Effector memory CD8-positive, alpha-beta T cell (primary cell): ENCODE data around the gene LEPROT.
"Not testable (repeated sequence)": the region's sequence is repeated elsewhere in the genome, so short reads cannot be mapped to it uniquely, and the experiment has no call there.

Experiments
- ATAC-seq: fragments of 150-1000 bp; cut with Tn5 transposase; replicated peaks from 2 replicates; pipeline ENCODE4 v1.10.0; 2021; ENCODE audit warnings: mild to moderate bottlenecking, moderate library complexity
- DNase-seq, 3 experiments: peaks; one replicate each; pipeline ENCODE4 v3.0.0; 2021
- H3K27ac Mint-ChIP-seq, 2 donors: one replicate each; pipeline ENCODE4 v1.8.0; 2022; ENCODE audit warnings: mild to moderate bottlenecking in 2 of 2, mixed read lengths in 2 of 2, moderate library complexity in 2 of 2
- H3K27me3 Mint-ChIP-seq, 2 donors: one replicate each; pipeline ENCODE4 v1.8.0; 2022; ENCODE audit warnings: mixed read lengths in 2 of 2
- H3K36me3 Mint-ChIP-seq: one replicate; pipeline ENCODE4 v1.8.0; 2022; ENCODE audit warnings: mild to moderate bottlenecking, moderate library complexity, mixed read lengths; ENCODE audit not compliant: insufficient read depth
- H3K4me1 Mint-ChIP-seq, 2 donors: one replicate each; pipeline ENCODE4 v1.8.0; 2022; ENCODE audit warnings: low read depth in 2 of 2, mixed read lengths in 2 of 2
- H3K4me3 Mint-ChIP-seq, 2 donors: one replicate each; pipeline ENCODE4 v1.8.0; 2022; ENCODE audit warnings: mild to moderate bottlenecking in 2 of 2, mixed read lengths in 2 of 2, moderate library complexity in 2 of 2
- H3K9me3 Mint-ChIP-seq, 2 donors: one replicate each; pipeline ENCODE4 v1.8.0; 2022; ENCODE audit warnings: mixed read lengths in 2 of 2

LEPROT gene

DNA sequence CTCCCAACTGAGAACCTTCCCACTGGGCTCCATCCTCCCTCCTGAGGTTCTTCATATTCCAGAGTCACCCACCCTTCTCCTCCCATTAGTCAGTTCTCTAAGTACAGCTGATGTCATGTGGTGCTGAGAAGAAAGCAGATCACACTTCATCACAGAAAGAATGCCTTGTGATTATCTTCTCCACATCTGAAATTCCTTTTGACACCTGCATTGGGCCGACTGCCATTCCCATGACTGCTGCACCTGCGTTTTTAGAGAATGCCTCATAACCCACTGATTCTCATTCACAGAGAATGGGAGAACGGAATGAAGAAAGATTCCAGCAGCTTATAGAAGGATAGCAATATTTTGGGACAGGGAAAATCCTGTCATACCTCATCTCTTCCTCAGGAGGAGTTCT lies 14.3 kb downstream of the LEPROT start:
- H3K27ac Mint-ChIP-seq: no peak overlapping the region
- H3K36me3 Mint-ChIP-seq: peaks cover 14% of the 10 kb centered on the region
- no peak for DNase-seq
- no peaks in the 10 kb centered on the region for H3K9me3 Mint-ChIP-seq
- H3K27me3 Mint-ChIP-seq: no peaks in the 10 kb centered on the region
- H3K4me3 Mint-ChIP-seq: no peak overlapping the region
- peaks cover 2 to 4% of the 10 kb centered on the region in 2 donors for H3K4me1 Mint-ChIP-seq
- no peak for ATAC-seq

- DNase-seq (no peak), ATAC-seq (no peak)
- Mint-ChIP-seq H3K9me3 (no peaks in the 10 kb centered on the region), H3K27me3 (no peaks in the 10 kb centered on the region), H3K4me3 (no peak overlapping the region), H3K27ac (no peak overlapping the region), H3K36me3 (peaks cover 14% of the 10 kb centered on the region), H3K4me1 (peaks cover 2 to 4% of the 10 kb centered on the region in 2 donors)
Measured at GRCh38 chr1:65435987-65436386, 15.5 kb downstream of the LEPROT start.

DNA sequence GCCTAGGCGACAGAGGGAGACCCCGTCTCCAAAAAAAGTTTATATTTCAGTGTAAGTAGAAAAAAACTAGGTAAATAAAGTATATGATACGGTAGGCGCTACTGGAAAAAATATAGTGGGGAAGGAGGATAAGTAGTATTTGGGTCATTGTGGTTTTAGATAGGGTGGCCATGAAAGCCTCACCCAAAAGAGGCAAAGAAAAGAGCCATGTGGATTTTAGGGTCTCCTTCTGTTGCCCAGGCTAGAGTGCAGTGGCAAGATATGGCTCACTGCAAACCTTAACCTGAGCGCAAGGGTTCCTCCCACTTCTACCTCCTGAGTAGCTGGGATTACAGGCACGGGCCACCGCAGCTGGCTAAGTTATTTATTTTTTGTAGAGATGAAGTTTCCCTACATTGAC lies 17.1 kb downstream of the LEPROT start:
- peaks cover 2 to 4% of the 10 kb centered on the region in 2 donors for H3K4me1 Mint-ChIP-seq
- no peak overlapping the region for H3K27ac Mint-ChIP-seq
- no peak for DNase-seq
- no peak for ATAC-seq
- peaks cover 8% of the 10 kb centered on the region for H3K36me3 Mint-ChIP-seq
- no peaks in the 10 kb centered on the region for H3K9me3 Mint-ChIP-seq
- H3K27me3 Mint-ChIP-seq: no peaks in the 10 kb centered on the region
- no peak overlapping the region for H3K4me3 Mint-ChIP-seq

DNA sequence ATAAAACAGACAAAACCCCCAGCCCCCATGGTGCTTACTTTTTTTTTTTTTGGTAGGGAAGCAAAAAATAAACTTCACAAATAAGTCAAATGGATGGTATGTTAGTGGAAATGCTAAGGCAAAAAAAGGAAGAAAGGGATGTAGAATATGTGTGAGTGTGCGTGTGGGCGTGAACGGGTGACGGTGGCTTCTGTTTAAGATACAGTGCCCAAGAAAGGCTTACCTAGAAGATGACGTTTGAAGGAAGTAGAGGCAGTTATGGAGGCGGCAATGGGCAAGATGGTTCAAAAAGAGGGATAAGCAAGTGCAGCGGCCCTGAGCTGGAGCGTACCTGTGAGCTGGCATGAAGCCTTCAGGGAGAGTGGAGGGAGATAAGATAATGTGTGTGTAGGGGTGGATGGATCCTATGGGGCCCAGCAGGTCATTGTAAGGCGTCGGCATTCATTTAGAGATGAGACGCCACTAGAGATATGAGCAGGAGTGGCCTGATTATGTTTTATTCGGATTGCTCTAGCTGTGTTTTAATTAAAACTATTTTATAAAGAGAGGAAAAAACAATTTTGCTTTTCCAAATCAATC lies 19.9 kb downstream of the LEPROT start:
- Mint-ChIP-seq H3K27me3 (no peaks in the 10 kb centered on the region), H3K9me3 (no peaks in the 10 kb centered on the region), H3K36me3 (peaks cover 5% of the 10 kb centered on the region), H3K4me1 (no peaks in the 10 kb centered on the region), H3K27ac (peak overlapping the region in 1 of 2 donors; percentile 2), H3K4me3 (no peak overlapping the region)
- no peak for ATAC-seq
- no peak for DNase-seq

DNA sequence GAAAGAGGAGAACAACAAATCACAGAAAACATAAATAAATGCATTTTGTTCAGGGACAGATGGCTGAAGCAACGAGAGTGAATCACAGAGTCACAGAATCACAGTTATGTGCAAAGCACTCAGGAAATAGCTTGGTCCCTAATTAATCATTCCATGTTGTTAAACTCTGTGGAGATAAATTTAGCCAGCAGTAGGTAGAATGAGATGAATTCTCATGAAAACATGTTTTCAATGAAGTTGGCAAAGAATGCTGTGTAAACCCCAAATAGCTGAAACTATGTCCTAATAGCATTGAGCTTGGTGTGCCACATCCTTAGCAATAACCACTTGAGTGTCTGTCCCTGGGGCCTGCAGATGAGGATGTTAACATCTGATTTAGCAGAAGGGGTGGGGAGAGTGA lies 20.4 kb downstream of the LEPROT start:
- Mint-ChIP-seq H3K36me3 (peaks cover 2% of the 10 kb centered on the region), H3K9me3 (no peaks in the 10 kb centered on the region), H3K27me3 (no peaks in the 10 kb centered on the region), H3K27ac (peak overlapping the region in 1 of 2 donors; percentile 2), H3K4me1 (no peaks in the 10 kb centered on the region), H3K4me3 (no peak overlapping the region)
- no peak for DNase-seq
- ATAC-seq: no peak

DNA sequence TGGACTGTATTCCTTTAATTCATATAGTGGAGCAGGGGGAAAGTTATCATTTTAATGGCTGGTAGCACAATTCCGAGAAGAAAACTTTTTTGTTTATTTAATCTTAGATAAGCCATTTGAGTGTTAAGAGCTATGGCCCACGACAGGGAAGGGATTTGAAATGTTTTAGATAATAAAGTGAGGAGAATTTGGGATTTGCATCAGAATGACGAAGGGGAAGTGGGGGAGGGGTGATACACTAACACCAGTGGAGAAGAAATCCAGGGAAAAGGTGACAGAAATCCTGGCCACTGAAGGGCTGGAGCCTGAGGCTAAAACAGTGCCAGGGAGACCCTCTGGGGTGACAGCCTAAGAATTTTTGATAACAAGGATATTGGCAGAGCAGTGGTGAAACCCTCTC lies 21.0 kb downstream of the LEPROT start:
- DNase-seq: no peak
- H3K4me3 Mint-ChIP-seq: no peak overlapping the region
- no peaks in the 10 kb centered on the region for H3K4me1 Mint-ChIP-seq
- H3K27ac Mint-ChIP-seq: no peak overlapping the region
- no peaks in the 10 kb centered on the region for H3K9me3 Mint-ChIP-seq
- no peak for ATAC-seq
- H3K27me3 Mint-ChIP-seq: no peaks in the 10 kb centered on the region
- H3K36me3 Mint-ChIP-seq: peaks cover 2% of the 10 kb centered on the region

DNA sequence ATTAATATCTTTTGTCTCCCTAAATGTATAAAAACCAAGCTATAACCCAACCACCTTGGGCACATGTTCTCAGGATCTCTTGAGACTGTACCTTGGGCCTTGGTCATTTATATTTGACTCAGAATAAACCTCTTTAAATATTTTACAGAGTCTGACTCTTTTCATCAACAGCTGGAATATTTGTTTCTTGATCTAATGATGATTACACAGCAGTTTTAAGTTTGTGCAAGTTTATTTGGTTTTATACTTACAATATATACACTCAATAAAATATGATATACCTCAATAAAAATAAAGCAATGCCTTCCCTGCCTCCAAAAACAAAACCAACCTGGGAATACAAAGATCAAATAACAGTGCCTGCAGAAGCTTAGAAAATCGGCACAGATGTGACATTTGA lies 22.0 kb downstream of the LEPROT start:
- Mint-ChIP-seq H3K36me3 (peaks cover 2% of the 10 kb centered on the region), H3K4me3 (no peak overlapping the region), H3K9me3 (no peaks in the 10 kb centered on the region), H3K27me3 (no peaks in the 10 kb centered on the region), H3K27ac (no peak overlapping the region), H3K4me1 (no peaks in the 10 kb centered on the region)
- no peak for ATAC-seq
- no peak for DNase-seq

- ATAC-seq: no peak
Measured at GRCh38 chr1:65443647-65444046, 23.2 kb downstream of the LEPROT start.

DNA sequence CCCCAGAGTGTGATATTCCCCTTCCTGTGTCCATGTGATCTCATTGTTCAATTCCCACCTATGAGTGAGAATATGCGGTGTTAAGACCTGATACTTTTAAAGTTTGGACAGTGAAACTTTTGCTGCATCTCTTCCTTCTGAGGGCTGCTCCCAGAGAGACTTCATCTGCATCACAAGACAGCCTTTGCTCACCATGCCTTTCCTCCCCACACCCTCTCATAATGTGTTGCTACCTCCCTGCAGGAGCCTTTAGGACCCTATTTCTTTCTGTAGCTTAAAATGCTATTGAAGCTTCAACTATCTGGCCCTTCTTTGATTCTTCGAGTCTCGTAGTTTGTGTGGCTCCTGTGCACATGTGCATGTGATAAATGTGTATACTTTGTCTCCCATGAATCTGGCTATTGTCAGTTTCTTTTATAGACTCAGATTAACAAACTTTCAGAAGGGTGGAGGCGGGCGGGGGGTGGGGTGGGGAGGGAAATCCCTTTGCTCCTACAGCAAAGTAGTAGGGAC lies 23.7 kb downstream of the LEPROT start:
- Mint-ChIP-seq H3K27me3 (no peaks in the 10 kb centered on the region), H3K4me3 (no peak overlapping the region), H3K4me1 (no peaks in the 10 kb centered on the region), H3K9me3 (no peaks in the 10 kb centered on the region), H3K36me3 (peaks cover 2% of the 10 kb centered on the region), H3K27ac (no peak overlapping the region)
- ATAC-seq (no peak), DNase-seq (no peak)

More at GRCh38 chr1:65443647-65444046, 23.2 kb downstream of the LEPROT start:
- no peaks in the 10 kb centered on the region for H3K27me3 Mint-ChIP-seq
- no peaks in the 10 kb centered on the region for H3K9me3 Mint-ChIP-seq
- DNase-seq: no peak
- no peak overlapping the region for H3K4me3 Mint-ChIP-seq
- H3K27ac Mint-ChIP-seq: no peak overlapping the region
- no peaks in the 10 kb centered on the region for H3K4me1 Mint-ChIP-seq
- peaks cover 2% of the 10 kb centered on the region for H3K36me3 Mint-ChIP-seq

GRCh38 chr1:65445837-65446236 lies 25.4 kb downstream of the LEPROT start:
- Mint-ChIP-seq H3K4me1 (no peaks in the 10 kb centered on the region), H3K9me3 (no peaks in the 10 kb centered on the region), H3K27ac (no peak overlapping the region), H3K27me3 (no peaks in the 10 kb centered on the region), H3K36me3 (peaks cover 2% of the 10 kb centered on the region), H3K4me3 (no peak overlapping the region)
- DNase-seq (no peak), ATAC-seq (no peak)

DNA sequence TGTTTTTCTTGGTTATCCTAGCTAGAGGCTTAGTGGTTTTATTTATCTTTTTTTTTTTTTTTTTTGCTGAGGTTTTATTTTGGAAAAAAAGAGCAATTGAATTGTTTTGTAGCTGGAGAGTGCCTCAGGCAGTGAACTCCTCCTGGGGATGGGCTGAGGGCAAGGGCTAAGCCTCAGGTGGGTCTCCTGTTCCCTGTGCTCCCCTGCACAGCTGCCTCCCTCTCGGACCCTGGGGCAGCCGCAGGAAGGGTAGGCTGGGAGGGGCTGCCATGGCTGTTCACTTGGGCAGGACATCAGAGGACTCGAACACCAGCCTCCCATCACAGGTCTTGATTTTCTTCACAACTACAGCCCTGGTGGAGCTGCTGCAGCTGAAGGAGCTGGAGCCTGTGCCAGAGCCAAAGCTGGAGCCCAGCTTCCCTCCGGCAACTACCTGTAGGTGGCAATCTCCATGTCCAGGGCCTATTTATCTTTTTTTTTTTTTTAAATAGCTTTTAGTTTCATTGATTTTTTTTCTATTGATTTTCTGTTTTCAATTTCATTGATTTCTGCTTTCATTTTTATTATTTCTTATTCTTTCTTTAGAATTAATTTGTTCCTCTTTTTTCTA lies 28.9 kb downstream of the LEPROT start:
- Mint-ChIP-seq H3K27me3 (no peaks in the 10 kb centered on the region), H3K27ac (no peak overlapping the region), H3K9me3 (no peaks in the 10 kb centered on the region), H3K36me3 (peaks cover 2% of the 10 kb centered on the region), H3K4me1 (no peaks in the 10 kb centered on the region), H3K4me3 (no peak overlapping the region)
- no peak for ATAC-seq
- DNase-seq: no peak

DNA sequence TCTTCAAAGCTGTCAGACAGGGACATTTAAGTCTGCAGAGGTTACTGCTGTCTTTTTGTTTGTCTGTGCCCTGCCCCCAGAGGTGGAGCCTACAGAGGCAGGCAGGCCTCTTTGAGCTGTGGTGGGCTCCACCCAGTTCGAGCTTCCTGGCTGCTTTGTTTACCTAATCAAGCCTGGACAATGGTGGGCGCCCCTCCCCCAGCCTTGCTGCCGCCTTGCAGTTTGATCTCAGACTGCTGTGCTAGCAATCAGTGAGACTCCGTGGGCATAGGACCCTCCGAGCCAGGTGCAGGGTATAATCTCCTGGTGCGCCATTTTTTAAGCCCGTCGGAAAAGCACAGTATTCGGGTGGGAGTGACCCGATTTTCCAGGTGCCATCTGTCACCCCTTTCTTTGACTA lies 35.2 kb downstream of the LEPROT start:
- not testable (repeated sequence) for DNase-seq, H3K9me3 Mint-ChIP-seq, H3K4me3 Mint-ChIP-seq, ATAC-seq, H3K27ac Mint-ChIP-seq, H3K36me3 Mint-ChIP-seq, H3K27me3 Mint-ChIP-seq
- peaks cover 4 to 14% of the 10 kb centered on the region in 2 donors for H3K4me1 Mint-ChIP-seq

GRCh38 chr1:65456481-65456880 lies 36.0 kb downstream of the LEPROT start:
- peaks cover 3 to 7% of the 10 kb centered on the region in 2 donors for H3K9me3 Mint-ChIP-seq
- H3K27me3 Mint-ChIP-seq: no peaks in the 10 kb centered on the region
- no peak overlapping the region for H3K27ac Mint-ChIP-seq
- H3K4me1 Mint-ChIP-seq: peaks cover 4 to 14% of the 10 kb centered on the region in 2 donors
- no peak overlapping the region for H3K4me3 Mint-ChIP-seq
- DNase-seq: no peak
- ATAC-seq: no peak
- H3K36me3 Mint-ChIP-seq: no peaks in the 10 kb centered on the region

DNA sequence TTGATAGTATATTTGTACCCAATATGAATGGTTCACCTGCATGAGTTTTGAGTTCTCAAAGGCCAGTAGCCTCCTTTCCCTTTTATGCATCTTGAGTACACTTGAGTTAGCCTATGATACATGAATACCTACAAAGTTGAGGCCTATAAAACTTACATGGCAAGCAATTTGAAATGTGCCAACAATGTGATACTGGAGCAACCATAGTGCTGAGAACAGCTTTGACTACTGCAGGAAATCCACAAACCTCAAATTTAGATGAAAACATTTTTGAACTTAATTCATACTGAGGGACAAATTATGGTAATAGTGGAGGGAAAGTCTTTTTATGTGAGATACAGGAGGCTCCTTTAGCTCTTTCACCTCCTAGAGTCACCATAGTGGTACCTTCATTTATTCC lies 37.4 kb downstream of the LEPROT start:
- no peaks in the 10 kb centered on the region for H3K36me3 Mint-ChIP-seq
- H3K4me3 Mint-ChIP-seq: no peak overlapping the region
- H3K27ac Mint-ChIP-seq: no peak overlapping the region
- ATAC-seq (no peak), DNase-seq (no peak)
- peaks cover 4 to 7% of the 10 kb centered on the region in 2 donors for H3K9me3 Mint-ChIP-seq
- H3K27me3 Mint-ChIP-seq: no peaks in the 10 kb centered on the region
- H3K4me1 Mint-ChIP-seq: peaks cover 4 to 14% of the 10 kb centered on the region in 2 donors
